Esophagus squamous epithelium (tissue), 5 donors: ENCODE results near the gene CARMIL3. TPM values are rescaled to one million over a fixed set of nuclear protein-coding genes. Genes with fewer than 3 reads are reported as not detected.
"Not testable (repeated sequence)": the region's sequence is repeated elsewhere in the genome, so short reads cannot be mapped to it uniquely, and the experiment has no call there.

Source experiments
- DNase-seq: peaks from one replicate; lab custom pipeline; 2025; lab: John Stamatoyannopoulos, UW
- H3K27ac ChIP-seq, 4 donors: fragments of 200-600 bp; sonication (generic); one replicate each; pipeline ENCODE4 v1.5.1; 2016 to 2019; ENCODE audit warnings: mild to moderate bottlenecking in 1 of 4
- H3K27me3 ChIP-seq, 4 donors: fragments of 200-600 bp; sonication (generic); 1 replicate in 3 of 4; 2 replicates in 1 of 4; pipeline versions ENCODE4 v1.5.1 to v1.6.0; 2017 to 2021; ENCODE audit warnings: antibody characterized with exemption in 1 of 4
- H3K36me3 ChIP-seq, 3 donors: fragments of 200-600 bp; sonication (generic); one replicate each; pipeline ENCODE4 v1.5.1; 2016 to 2019
- H3K4me1 ChIP-seq, 3 donors: fragments of 200-600 bp; sonication (generic); one replicate each; pipeline ENCODE4 v1.5.1; 2017 to 2019
- H3K4me3 ChIP-seq, 4 donors: fragments of 200-600 bp; sonication (generic); 1 replicate in 3 of 4; 2 replicates in 1 of 4; pipeline ENCODE4 v1.5.1; 2016 to 2019; ENCODE audit warnings: mild to moderate bottlenecking in 2 of 4, moderate library complexity in 1 of 4
- H3K9me3 ChIP-seq, 3 donors: fragments of 200-600 bp; sonication (generic); one replicate each; pipeline ENCODE4 v1.5.1; 2016 to 2019
- CTCF ChIP-seq, 6 experiments: fragments of 450-650 bp in 4 of 6; fragments of 200-600 bp in 2 of 6; sonication (generic) in 2 of 6; IDR thresholded peaks; one replicate each; pipeline ENCODE4 v1.5.1; 2016 to 2019; ENCODE audit warnings: antibody characterized with exemption in 6 of 6, mild to moderate bottlenecking in 4 of 6, moderate library complexity in 4 of 6
- POLR2A ChIP-seq, 4 donors: fragments of 450-650 bp; IDR thresholded peaks; one replicate each; pipeline ENCODE4 v1.6.1; 2017; ENCODE audit warnings: antibody characterized with exemption in 4 of 4, mild to moderate bottlenecking in 4 of 4, moderate library complexity in 3 of 4
- WGBS, 2 donors: methylation state at CpG; one replicate each; pipeline ENCODE4 v1.1.5; 2018; 5-methylcytosine and 5-hydroxymethylcytosine counted together
- intact Hi-C: fragments of 100-400 bp; cut with DNase I; formaldehyde crosslinking; loops from one replicate; pipeline ENCODE4 v1.15.0; 2022
- total RNA-seq, 4 donors: library from RNA; depleted of rRNA; stranded (reverse); fragments of >200 nt; gene quantifications; one replicate each; pipeline ENCODE4 v1.1.0, GENCODE V29; 2016
- donor health status: DM: yes; HTN: yes; CAD: no.

Gene CARMIL3
- total RNA-seq = 1 to 10 TPM in 2 of 4 donors, under 1 TPM in 2; 0.38 to 1.2 (median 0.86) TPM

- peak within 1 kb of the TSS; percentile 68 to 85 (median 82) for H3K27ac ChIP-seq
- no peaks in the 10 kb centered on the region for H3K36me3 ChIP-seq
- peak in 1 of 6 experiments; percentile 18 for TF ChIP-seq CTCF (IDR thresholded peaks at IDR 0.05)
- TF ChIP-seq POLR2A (IDR thresholded peaks at IDR 0.05) = peak in 1 of 4 donors; percentile 28
- WGBS, 2 donors = 0% methylated on average over 1 of the region's 92 CpGs; no CpG with 5 or more reads in 1 of the 2 donors
- intact Hi-C loops = no loop called here
- H3K9me3 ChIP-seq = no peaks in the 10 kb centered on the region
- peaks cover 0 to 19% (median 0%) of the 10 kb centered on the region in 4 donors for H3K27me3 ChIP-seq
- no peak for DNase-seq
- H3K4me3 ChIP-seq = peak within 1 kb of the TSS; percentile 50 to 74 (median 62)
- peaks cover 11 to 29% (median 15%) of the 10 kb centered on the region in 3 donors for H3K4me1 ChIP-seq
Measured at GRCh38 chr14:24051789-24052655, at the start of gene CARMIL3. TSS of gene CARMIL3 (plus strand) at chr14:24052009. CDS start at chr14:24052154, 145 bp downstream.

- H3K9me3 ChIP-seq, H3K27me3 ChIP-seq, DNase-seq, H3K36me3 ChIP-seq, intact Hi-C loops: not testable (repeated sequence)
- whole genome bisulfite sequencing, 2 donors = no CpG with 5 or more reads among the region's 15 CpGs
- Histone ChIP-seq H3K4me3 (peak overlapping the region; percentile 32 to 57 (median 48)), H3K4me1 (peaks cover 0 to 10% (median 0%) of the 10 kb centered on the region in 3 donors), H3K27ac (peak overlapping the region in 3 of 4 donors; percentile 44 to 67 (median 56))
Measured at GRCh38 chr14:24006471-24006816, 45.4 kb upstream of the CARMIL3 start.

- DNase-seq, H3K9me3 ChIP-seq, H3K27me3 ChIP-seq, intact Hi-C loops, H3K36me3 ChIP-seq: not testable (repeated sequence)
- no CpG with 5 or more reads among the region's 62 CpGs for WGBS, 2 donors
- peak overlapping the region in 3 of 4 donors; percentile 44 to 67 (median 56) for H3K27ac ChIP-seq
- peak overlapping the region; percentile 32 to 57 (median 48) for H3K4me3 ChIP-seq
- H3K4me1 ChIP-seq = peaks cover 0 to 10% (median 0%) of the 10 kb centered on the region in 3 donors
Measured at GRCh38 chr14:24006817-24007652, 44.8 kb upstream of the CARMIL3 start.

GRCh38 chr14:24011051-24011450 lies 40.8 kb upstream of the CARMIL3 start:
- WGBS, 2 donors = 30 to 46% methylated on average over 2 of the region's 2 CpGs
- Histone ChIP-seq H3K9me3 (no peaks in the 10 kb centered on the region), H3K27ac (no peak overlapping the region), H3K36me3 (no peaks in the 10 kb centered on the region), H3K4me1 (peaks cover 0 to 33% (median 0%) of the 10 kb centered on the region in 3 donors), H3K4me3 (no peak overlapping the region), H3K27me3 (no peaks in the 10 kb centered on the region)
- intact Hi-C loops = no loop called here
- DNase-seq = no peak
- no peak for TF ChIP-seq CTCF (IDR thresholded peaks at IDR 0.05)

- peaks cover 0 to 24% (median 0%) of the 10 kb centered on the region in 3 donors for H3K4me1 ChIP-seq
- DNase-seq, H3K4me3 ChIP-seq, H3K9me3 ChIP-seq, H3K27me3 ChIP-seq, H3K36me3 ChIP-seq, intact Hi-C loops: not testable (repeated sequence)
- 49 to 77% methylated on average over 4 of the region's 4 CpGs for WGBS, 2 donors
- H3K27ac ChIP-seq = peak overlapping the region in 2 of 4 donors; percentile 17 to 29
Measured at GRCh38 chr14:24012726-24013273, 39.0 kb upstream of the CARMIL3 start.

GRCh38 chr14:24013654-24014514 lies 37.9 kb upstream of the CARMIL3 start:
- H3K4me1 ChIP-seq = peaks cover 0 to 23% (median 0%) of the 10 kb centered on the region in 3 donors
- no peaks in the 10 kb centered on the region for H3K27me3 ChIP-seq
- no peak for DNase-seq
- intact Hi-C loops = no loop called here
- no peak overlapping the region for H3K4me3 ChIP-seq
- no peaks in the 10 kb centered on the region for H3K36me3 ChIP-seq
- H3K9me3 ChIP-seq = no peaks in the 10 kb centered on the region
- TF ChIP-seq CTCF (IDR thresholded peaks at IDR 0.05) (peak; percentile 75 to 96 (median 94)), POLR2A (IDR thresholded peaks at IDR 0.05) (no peak)
- WGBS, 2 donors = 24 to 26% methylated on average over 11 to 12 of the region's 12 CpGs
- H3K27ac ChIP-seq = no peak overlapping the region

- not testable (repeated sequence) for H3K27me3 ChIP-seq, H3K9me3 ChIP-seq, H3K27ac ChIP-seq, H3K4me3 ChIP-seq, H3K36me3 ChIP-seq, DNase-seq
- 83 to 97% methylated on average over 1 to 5 of the region's 6 CpGs for WGBS, 2 donors
- peaks cover 0 to 27% (median 0%) of the 10 kb centered on the region in 3 donors for H3K4me1 ChIP-seq
- intact Hi-C loops = loop anchor here (2.0 kb wide), 1 partner anchor 43 kb away; no protein-coding TSS in a partner anchor
Measured at GRCh38 chr14:24015745-24016144, 36.1 kb upstream of the CARMIL3 start.

- H3K4me1 ChIP-seq, intact Hi-C loops, H3K36me3 ChIP-seq, H3K4me3 ChIP-seq, H3K27ac ChIP-seq, H3K9me3 ChIP-seq, DNase-seq, H3K27me3 ChIP-seq: not testable (repeated sequence)
Measured at GRCh38 chr14:24018978-24019377, 32.8 kb upstream of the CARMIL3 start.
